ENCODE data around the gene DHDDS. TPM values are rescaled to one million over a fixed set of nuclear protein-coding genes. Genes with fewer than 3 reads are reported as not detected.

DHDDS gene
- total RNA-seq, 1 donor from 2014 or later, result 87.2 TPM

DNA sequence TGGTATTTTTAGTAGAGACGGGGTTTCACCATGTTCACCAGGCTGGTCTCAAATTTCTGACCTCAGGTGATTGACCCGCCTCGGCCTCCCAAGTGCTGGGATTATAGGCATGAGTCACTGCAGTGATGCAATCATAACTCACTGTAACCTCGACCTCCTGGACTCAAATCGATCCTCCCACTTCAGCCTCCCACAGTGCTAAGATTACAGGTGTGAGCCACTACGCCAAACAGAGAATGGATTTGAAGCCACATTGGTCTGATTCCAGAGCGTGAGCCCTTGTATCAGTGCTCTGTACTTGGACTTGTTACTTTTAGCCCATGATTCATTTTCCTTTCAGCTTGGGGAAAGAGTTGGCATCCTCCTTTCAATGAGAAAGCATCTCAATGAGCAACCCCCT, 44.7 kb upstream of the DHDDS start:
- Histone ChIP-seq H3K27ac (ENCODE audit: low read depth, low read length) (no peak overlapping the region), H3K9me3 (ENCODE audit: insufficient read depth, low read depth, low read length) (no peaks in the 10 kb centered on the region), H4K20me1 (ENCODE audit: insufficient read depth, low read length) (no peaks in the 10 kb centered on the region), H3K4me3 (ENCODE audit: insufficient read depth, low read depth, low read length) (no peak overlapping the region), H3K4me1 (ENCODE audit: insufficient read depth, low read length) (peaks cover 17% of the 10 kb centered on the region), H2AFZ (ENCODE audit: low read depth, low read length) (no peak overlapping the region), H3K4me2 (ENCODE audit: low read length) (no peak overlapping the region), H3K36me3 (ENCODE audit: insufficient read depth, low read length) (no peaks in the 10 kb centered on the region), H3K27me3 (ENCODE audit: insufficient read depth, low read length) (no peaks in the 10 kb centered on the region), H3K9ac (ENCODE audit: low read length) (no peak overlapping the region), H3K79me2 (ENCODE audit: insufficient read depth, low read length) (no peaks in the 10 kb centered on the region)
- no peaks in the 10 kb centered on the region for H3K9me3 Mint-ChIP-seq (ENCODE audit: unreplicated experiment)
- peaks cover 5% of the 10 kb centered on the region for H3K27me3 Mint-ChIP-seq (ENCODE audit: low read depth, unreplicated experiment)
- H3K4me1 Mint-ChIP-seq (ENCODE audit: low read depth, unreplicated experiment), result peaks cover 11% of the 10 kb centered on the region
- H3K4me3 Mint-ChIP-seq (ENCODE audit: unreplicated experiment), result no peak overlapping the region
- no peak for TF ChIP-seq EZH2 (IDR thresholded peaks at IDR 0.05; ENCODE audit: insufficient read depth, low read length)
- TF ChIP-seq, protein P1, sequence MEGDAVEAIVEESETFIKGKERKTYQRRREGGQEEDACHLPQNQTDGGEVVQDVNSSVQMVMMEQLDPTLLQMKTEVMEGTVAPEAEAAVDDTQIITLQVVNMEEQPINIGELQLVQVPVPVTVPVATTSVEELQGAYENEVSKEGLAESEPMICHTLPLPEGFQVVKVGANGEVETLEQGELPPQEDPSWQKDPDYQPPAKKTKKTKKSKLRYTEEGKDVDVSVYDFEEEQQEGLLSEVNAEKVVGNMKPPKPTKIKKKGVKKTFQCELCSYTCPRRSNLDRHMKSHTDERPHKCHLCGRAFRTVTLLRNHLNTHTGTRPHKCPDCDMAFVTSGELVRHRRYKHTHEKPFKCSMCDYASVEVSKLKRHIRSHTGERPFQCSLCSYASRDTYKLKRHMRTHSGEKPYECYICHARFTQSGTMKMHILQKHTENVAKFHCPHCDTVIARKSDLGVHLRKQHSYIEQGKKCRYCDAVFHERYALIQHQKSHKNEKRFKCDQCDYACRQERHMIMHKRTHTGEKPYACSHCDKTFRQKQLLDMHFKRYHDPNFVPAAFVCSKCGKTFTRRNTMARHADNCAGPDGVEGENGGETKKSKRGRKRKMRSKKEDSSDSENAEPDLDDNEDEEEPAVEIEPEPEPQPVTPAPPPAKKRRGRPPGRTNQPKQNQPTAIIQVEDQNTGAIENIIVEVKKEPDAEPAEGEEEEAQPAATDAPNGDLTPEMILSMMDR (IDR thresholded peaks at IDR 0.05; ENCODE audit: insufficient read depth, low read depth, low read length), result no peak
- FAIRE-seq, result no peak
- H3K36me3 Mint-ChIP-seq (ENCODE audit: low read depth, unreplicated experiment), result no peaks in the 10 kb centered on the region
- DNase-seq (ENCODE audit: low read depth), result peak; percentile 47
- no peak overlapping the region for H3K27ac Mint-ChIP-seq (ENCODE audit: unreplicated experiment)

DNA sequence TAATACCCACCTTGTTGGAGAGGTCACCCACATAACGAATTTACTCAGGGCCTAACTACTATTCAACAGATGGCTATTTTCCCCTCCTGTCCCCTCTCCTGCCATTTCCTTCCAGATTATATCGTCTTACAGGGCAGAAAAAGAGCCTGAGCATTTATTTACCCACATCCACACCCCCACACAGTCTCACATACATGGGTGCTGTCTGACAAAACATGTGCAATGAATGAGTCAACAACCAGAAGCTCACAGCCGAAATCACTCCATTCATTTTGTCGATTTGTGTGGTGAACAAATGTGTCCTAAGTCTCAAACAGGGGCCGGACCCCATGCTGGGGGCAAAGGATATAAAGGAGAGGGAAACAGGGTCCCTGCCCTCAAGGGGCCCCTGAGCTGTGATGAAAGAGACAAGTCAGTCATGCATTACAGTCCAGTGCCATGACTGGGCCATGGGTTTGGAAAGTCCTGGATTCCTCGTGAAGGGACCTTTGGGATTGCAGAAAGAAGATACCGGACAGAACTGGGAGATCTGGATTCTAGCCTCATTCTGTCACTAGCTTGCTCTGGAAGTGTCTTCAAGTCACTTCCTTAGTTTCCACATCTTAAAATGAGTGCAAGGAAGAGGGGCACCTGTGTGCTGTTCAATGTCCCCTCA, 43.2 kb upstream of the DHDDS start:
- Mint-ChIP-seq H3K27me3 (ENCODE audit: low read depth, unreplicated experiment) (peaks cover 6% of the 10 kb centered on the region), H3K9me3 (ENCODE audit: unreplicated experiment) (no peaks in the 10 kb centered on the region)
- FAIRE-seq, result no peak

More for the DNA sequence above, 43.2 kb upstream of the DHDDS start:
- H3K36me3 ChIP-seq (ENCODE audit: insufficient read depth, low read length), result no peaks in the 10 kb centered on the region
- H4K20me1 ChIP-seq (ENCODE audit: insufficient read depth, low read length), result no peaks in the 10 kb centered on the region
- H3K4me2 ChIP-seq (ENCODE audit: low read length), result no peak overlapping the region
- Mint-ChIP-seq H3K36me3 (ENCODE audit: low read depth, unreplicated experiment) (no peaks in the 10 kb centered on the region), H3K4me3 (ENCODE audit: unreplicated experiment) (no peak overlapping the region), H3K27ac (ENCODE audit: unreplicated experiment) (peak overlapping the region; percentile 14), H3K4me1 (ENCODE audit: low read depth, unreplicated experiment) (peaks cover 11% of the 10 kb centered on the region)
- no peaks in the 10 kb centered on the region for H3K9me3 ChIP-seq (ENCODE audit: insufficient read depth, low read depth, low read length)
- no peak overlapping the region for H2AFZ ChIP-seq (ENCODE audit: low read depth, low read length)
- no peak overlapping the region for H3K27ac ChIP-seq (ENCODE audit: low read depth, low read length)
- no peaks in the 10 kb centered on the region for H3K27me3 ChIP-seq (ENCODE audit: insufficient read depth, low read length)
- no peak overlapping the region for H3K4me3 ChIP-seq (ENCODE audit: insufficient read depth, low read depth, low read length)
- DNase-seq (ENCODE audit: low read depth), result no peak
- no peaks in the 10 kb centered on the region for H3K79me2 ChIP-seq (ENCODE audit: insufficient read depth, low read length)
- peaks cover 17% of the 10 kb centered on the region for H3K4me1 ChIP-seq (ENCODE audit: insufficient read depth, low read length)
- no peak for TF ChIP-seq EZH2 (IDR thresholded peaks at IDR 0.05; ENCODE audit: insufficient read depth, low read length)
- TF ChIP-seq, protein P1 (IDR thresholded peaks at IDR 0.05; ENCODE audit: insufficient read depth, low read depth, low read length), result no peak
- no peak overlapping the region for H3K9ac ChIP-seq (ENCODE audit: low read length)

Data from astrocyte (in vitro differentiated cells and primary cell).